ENCODE results near the gene MTUS2. TPM values are rescaled to one million over a fixed set of nuclear protein-coding genes. Genes with fewer than 3 reads are reported as not detected.

The MTUS2 gene
- total RNA-seq, 4 donors from 2014 or later, result 0.08 to 0.57 TPM; not detected in 2

DNA sequence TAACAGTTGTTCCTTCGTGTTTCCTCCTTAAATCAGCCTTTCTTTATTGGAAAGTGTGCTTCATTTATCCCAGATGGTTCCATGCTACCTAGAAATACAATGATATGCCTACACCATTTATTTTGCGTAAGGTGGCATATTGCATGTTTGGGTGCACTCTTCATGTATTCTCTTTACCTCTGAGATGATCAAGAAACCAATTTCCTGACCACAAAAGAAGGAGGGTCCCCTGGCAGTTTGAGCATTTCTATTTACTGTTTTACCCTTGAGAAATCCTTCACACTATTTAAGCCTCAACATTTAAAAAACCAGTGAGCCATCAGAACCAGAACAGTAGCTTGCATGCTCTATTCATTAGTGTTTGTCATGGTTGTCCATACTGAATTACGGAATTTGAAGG is 354.0 kb downstream of the MTUS2 start:
- TF ChIP-seq, protein P1, sequence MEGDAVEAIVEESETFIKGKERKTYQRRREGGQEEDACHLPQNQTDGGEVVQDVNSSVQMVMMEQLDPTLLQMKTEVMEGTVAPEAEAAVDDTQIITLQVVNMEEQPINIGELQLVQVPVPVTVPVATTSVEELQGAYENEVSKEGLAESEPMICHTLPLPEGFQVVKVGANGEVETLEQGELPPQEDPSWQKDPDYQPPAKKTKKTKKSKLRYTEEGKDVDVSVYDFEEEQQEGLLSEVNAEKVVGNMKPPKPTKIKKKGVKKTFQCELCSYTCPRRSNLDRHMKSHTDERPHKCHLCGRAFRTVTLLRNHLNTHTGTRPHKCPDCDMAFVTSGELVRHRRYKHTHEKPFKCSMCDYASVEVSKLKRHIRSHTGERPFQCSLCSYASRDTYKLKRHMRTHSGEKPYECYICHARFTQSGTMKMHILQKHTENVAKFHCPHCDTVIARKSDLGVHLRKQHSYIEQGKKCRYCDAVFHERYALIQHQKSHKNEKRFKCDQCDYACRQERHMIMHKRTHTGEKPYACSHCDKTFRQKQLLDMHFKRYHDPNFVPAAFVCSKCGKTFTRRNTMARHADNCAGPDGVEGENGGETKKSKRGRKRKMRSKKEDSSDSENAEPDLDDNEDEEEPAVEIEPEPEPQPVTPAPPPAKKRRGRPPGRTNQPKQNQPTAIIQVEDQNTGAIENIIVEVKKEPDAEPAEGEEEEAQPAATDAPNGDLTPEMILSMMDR (IDR thresholded peaks at IDR 0.05), result no peak
- TF ChIP-seq POLR2A (IDR thresholded peaks at IDR 0.05), result no peak
- Histone ChIP-seq H3K36me3 (no peaks in the 10 kb centered on the region), H3K27me3 (no peaks in the 10 kb centered on the region), H3K27ac (no peak overlapping the region), H3K9me3 (no peaks in the 10 kb centered on the region), H3K4me1 (no peaks in the 10 kb centered on the region), H3K4me3 (no peak overlapping the region)
- WGBS, 2 donors, result 61 to 71% methylated on average over 3 of the region's 3 CpGs
- no peak for DNase-seq
- intact Hi-C loops (cut with DNase I), result no loop called here

DNA sequence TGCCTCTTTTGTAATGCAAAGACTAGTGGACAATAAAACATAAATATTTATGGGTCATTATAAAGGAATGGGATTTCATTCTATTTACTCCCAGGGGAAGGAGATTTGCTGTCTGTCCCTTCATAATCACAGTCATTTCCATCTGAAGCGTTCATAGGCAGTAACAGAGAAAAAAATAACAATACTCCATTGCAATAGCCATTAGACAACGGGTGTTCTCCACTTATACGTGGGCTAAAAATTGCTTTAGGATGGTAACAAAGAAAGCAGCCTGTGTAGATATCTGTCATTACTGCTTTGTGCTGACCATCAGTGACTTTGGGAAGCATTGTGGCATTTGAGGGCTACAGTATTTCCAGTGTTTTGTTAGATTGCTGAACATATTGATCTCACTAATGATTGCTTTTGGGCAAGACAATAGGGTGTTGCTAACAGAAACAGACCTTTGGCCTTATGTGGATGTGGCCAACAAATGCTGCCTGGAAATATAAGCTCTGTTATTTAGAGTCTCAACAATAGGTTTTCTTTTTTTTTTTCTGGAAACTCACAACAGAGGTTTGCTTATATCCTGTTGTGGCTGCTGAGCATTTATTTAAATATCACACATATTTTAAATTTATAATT is 355.2 kb downstream of the MTUS2 start:
- DNase-seq, result no peak
- H3K27ac ChIP-seq, result no peak overlapping the region

DNA sequence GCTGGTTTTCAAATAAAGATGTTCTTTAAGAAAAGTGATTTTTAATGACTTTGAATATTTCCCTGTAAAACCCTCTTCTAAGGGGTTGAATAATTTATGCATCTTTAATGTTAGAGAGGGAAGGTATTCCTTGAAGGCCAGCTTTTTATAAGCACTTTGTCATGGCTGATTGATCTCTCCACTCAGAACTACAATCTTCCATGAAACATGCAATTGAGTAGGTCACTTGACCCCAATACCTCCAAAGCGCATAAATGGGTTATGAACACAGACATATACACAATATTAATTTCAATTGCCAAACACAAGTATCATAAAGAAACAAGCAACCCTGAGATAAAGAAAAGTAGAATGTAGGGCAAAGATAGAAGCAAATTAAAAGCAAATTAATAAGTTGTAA is 359.9 kb downstream of the MTUS2 start:
- intact Hi-C loops (cut with DNase I), result no loop called here
- DNase-seq, result no peak
- peaks cover 0 to 6% (median 0%) of the 10 kb centered on the region in 3 donors for H3K9me3 ChIP-seq
- WGBS, 2 donors, result 88 to 93% methylated on average over 1 of the region's 1 CpG
- no peaks in the 10 kb centered on the region for H3K4me1 ChIP-seq
- H3K4me3 ChIP-seq, result no peak overlapping the region
- no peak for TF ChIP-seq POLR2A (IDR thresholded peaks at IDR 0.05)
- TF ChIP-seq, protein P1 (IDR thresholded peaks at IDR 0.05), result no peak
- H3K36me3 ChIP-seq, result no peaks in the 10 kb centered on the region
- no peaks in the 10 kb centered on the region for H3K27me3 ChIP-seq
- H3K27ac ChIP-seq, result no peak overlapping the region

More for the DNA sequence above, 355.2 kb downstream of the MTUS2 start:
- H3K4me3 ChIP-seq, result no peak overlapping the region
- H3K4me1 ChIP-seq, result no peaks in the 10 kb centered on the region
- no peaks in the 10 kb centered on the region for H3K9me3 ChIP-seq
- no peaks in the 10 kb centered on the region for H3K36me3 ChIP-seq
- intact Hi-C loops (cut with DNase I), result no loop called here
- H3K27me3 ChIP-seq, result no peaks in the 10 kb centered on the region
- 67 to 70% methylated on average over 3 of the region's 3 CpGs for WGBS, 2 donors
- no peak for TF ChIP-seq POLR2A (IDR thresholded peaks at IDR 0.05)
- TF ChIP-seq, protein P1 (IDR thresholded peaks at IDR 0.05), result no peak

DNA sequence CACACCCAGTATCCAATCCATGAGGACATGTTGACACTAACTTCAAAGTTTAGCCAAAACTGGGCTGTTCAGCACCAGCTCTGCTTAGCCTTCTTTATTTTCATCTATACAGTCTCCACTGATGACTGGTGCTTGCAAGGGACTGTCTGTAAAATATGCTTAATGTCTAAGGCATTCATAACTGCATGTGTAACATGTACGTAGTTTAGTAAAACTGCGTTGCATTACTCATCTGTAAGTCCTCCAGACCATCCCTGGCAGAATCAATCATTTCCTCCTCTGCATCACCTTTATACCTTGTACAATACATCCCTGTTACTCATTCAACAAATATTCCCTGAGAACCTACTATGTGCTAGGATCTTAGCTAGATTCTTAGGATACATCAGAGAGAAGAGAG is 362.1 kb downstream of the MTUS2 start:
- no peak for DNase-seq
- H3K4me1 ChIP-seq, result no peaks in the 10 kb centered on the region
- no peak for TF ChIP-seq POLR2A (IDR thresholded peaks at IDR 0.05)
- TF ChIP-seq, protein P1 (IDR thresholded peaks at IDR 0.05), result no peak
- peaks cover 0 to 10% (median 0%) of the 10 kb centered on the region in 3 donors for H3K9me3 ChIP-seq
- intact Hi-C loops (cut with DNase I), result no loop called here
- H3K36me3 ChIP-seq, result no peaks in the 10 kb centered on the region
- no peaks in the 10 kb centered on the region for H3K27me3 ChIP-seq
- 90 to 92% methylated on average over 2 of the region's 2 CpGs for WGBS, 2 donors
- no peak overlapping the region for H3K4me3 ChIP-seq
- no peak overlapping the region for H3K27ac ChIP-seq

DNA sequence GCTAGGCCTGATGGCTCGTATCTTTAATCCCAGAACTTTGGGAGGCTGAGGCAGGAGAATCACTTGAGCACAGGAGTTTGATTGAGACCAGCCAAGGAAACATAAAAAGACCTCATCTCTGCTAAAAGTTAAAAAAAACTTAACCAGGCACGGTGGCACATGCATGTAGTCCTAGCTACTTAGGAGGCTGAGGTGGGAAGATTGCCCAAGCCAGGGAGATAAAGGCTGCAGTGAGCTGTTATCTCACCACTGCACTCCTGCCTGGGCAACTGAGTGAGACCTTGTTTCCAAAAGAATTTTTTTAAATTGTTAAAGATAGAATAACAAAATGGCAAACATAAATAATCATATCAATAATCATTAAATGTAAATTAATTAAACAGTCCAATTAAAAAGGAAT is 365.8 kb downstream of the MTUS2 start:
- DNase-seq, result no peak
- Histone ChIP-seq H3K36me3 (no peaks in the 10 kb centered on the region), H3K27ac (no peak overlapping the region), H3K4me3 (no peak overlapping the region), H3K27me3 (no peaks in the 10 kb centered on the region), H3K9me3 (peaks cover 0 to 10% (median 0%) of the 10 kb centered on the region in 3 donors), H3K4me1 (no peaks in the 10 kb centered on the region)
- WGBS, 2 donors, result 68 to 70% methylated on average over 2 of the region's 2 CpGs
- intact Hi-C loops (cut with DNase I), result no loop called here
- no peak for TF ChIP-seq POLR2A (IDR thresholded peaks at IDR 0.05)
- TF ChIP-seq, protein P1 (IDR thresholded peaks at IDR 0.05), result no peak
